IMR-90 (cell line): ENCODE measurements around the gene HOXA7. TPM values are rescaled to one million over a fixed set of nuclear protein-coding genes. Genes with fewer than 3 reads are reported as not detected.

Experiments
- ATAC-seq: fragments of 200-7000 bp; cut with Tn5 transposase; 2 replicates; pipeline ENCODE4 v1.9.1; 2020; ENCODE audit warnings: low read depth, mild to moderate bottlenecking, moderate library complexity
- BruUV-seq: library from RNA; stranded (reverse); fragments of 400-500 nt; replicated peaks from 2 replicates; lab custom pipeline; 2021; lab: Mats Ljungman, UMichigan
- CTCF ChIA-PET: fragments of 300-600 bp; formaldehyde crosslinking; extraction: SDS; loops from one replicate; lab custom pipeline; 2021; ENCODE audit warnings: antibody characterized with exemption; lab: Yijun Ruan, JAX
- POLR2A ChIA-PET: fragments of 300-600 bp; sonication (Branson Sonifier 250); formaldehyde crosslinking; loops from one replicate; lab custom pipeline; 2022; ENCODE audit warnings: antibody characterized with exemption; ENCODE audit not compliant: unreplicated experiment; lab: Charles Lee
- DNase-seq: peaks from one replicate; pipeline ENCODE4 v3.0.0; 2013
- H2AFZ ChIP-seq: replicated peaks from 2 replicates; pipeline ENCODE3; 2013; ENCODE audit warnings: low read length, mild to moderate bottlenecking; ENCODE audit not compliant: poor library complexity
- H2AK5ac ChIP-seq: 2 replicates; pipeline ENCODE4 v1.6.1; 2013; ENCODE audit warnings: low read depth, low read length, inconsistent platforms
- H2AK9ac ChIP-seq: replicated peaks from 2 replicates; pipeline ENCODE3; 2013; ENCODE audit warnings: mild to moderate bottlenecking, low read depth, low read length, moderate library complexity; ENCODE audit not compliant: poor library complexity
- H2BK120ac ChIP-seq: 2 replicates; pipeline ENCODE4 v1.6.1; 2013; ENCODE audit warnings: low read depth, low read length, inconsistent platforms
- H2BK15ac ChIP-seq: 3 replicates; pipeline ENCODE4 v1.6.1; 2013; ENCODE audit warnings: low read depth, low read length, inconsistent platforms
- H2BK20ac ChIP-seq: 2 replicates; pipeline ENCODE4 v1.6.1; 2013; ENCODE audit warnings: low read depth, mild to moderate bottlenecking, inconsistent platforms, low read length, moderate library complexity
- H2BK5ac ChIP-seq: 2 replicates; pipeline ENCODE4 v1.6.1; 2013; ENCODE audit warnings: mild to moderate bottlenecking, low read depth, low read length, inconsistent platforms; ENCODE audit not compliant: poor library complexity, severe bottlenecking
- H3K14ac ChIP-seq: replicated peaks from 2 replicates; pipeline ENCODE4 v1.6.1; 2013; ENCODE audit warnings: low read depth, low read length, inconsistent platforms
- H3K18ac ChIP-seq: 2 replicates; pipeline ENCODE4 v1.6.1; 2013; ENCODE audit warnings: low read depth, low read length, control low read depth
- H3K23ac ChIP-seq: 2 replicates; pipeline ENCODE4 v1.6.1; 2013; ENCODE audit warnings: low read depth, low read length, inconsistent platforms
- H3K27ac ChIP-seq: 2 replicates; pipeline ENCODE4 v1.5.1; 2013; ENCODE audit warnings: mild to moderate bottlenecking, control low read depth, low read length; ENCODE audit not compliant: insufficient read depth
- H3K27me3 ChIP-seq: 2 replicates; pipeline ENCODE4 v1.6.1; 2013; ENCODE audit warnings: low read length; ENCODE audit not compliant: control insufficient read depth, insufficient read depth
- H3K36me3 ChIP-seq: 2 replicates; pipeline ENCODE4 v1.6.1; 2013; ENCODE audit warnings: low read length, mixed read lengths; ENCODE audit not compliant: control insufficient read depth, insufficient read depth
- H3K4ac ChIP-seq: 2 replicates; pipeline ENCODE4 v1.6.1; 2013; ENCODE audit warnings: low read depth, low read length, inconsistent platforms
- H3K4me1 ChIP-seq: 2 replicates; pipeline ENCODE4 v1.6.1; 2013; ENCODE audit warnings: low read length, mixed read lengths; ENCODE audit not compliant: control insufficient read depth, insufficient read depth
- H3K4me2 ChIP-seq: 2 replicates; pipeline ENCODE4 v1.6.1; 2013; ENCODE audit warnings: low read depth, mild to moderate bottlenecking, control low read depth, low read length, moderate library complexity
- H3K4me3 ChIP-seq: 2 replicates; pipeline ENCODE4 v1.5.1; 2013; ENCODE audit warnings: low read depth, mild to moderate bottlenecking, control low read depth, low read length, moderate library complexity; ENCODE audit not compliant: insufficient read depth
- H3K56ac ChIP-seq: 2 replicates; pipeline ENCODE4 v1.6.1; 2013; ENCODE audit warnings: low read length, inconsistent platforms; ENCODE audit not compliant: insufficient read depth; ENCODE audit errors: extremely low read depth
- H3K79me1 ChIP-seq, 2 experiments: 2 replicates each; pipeline ENCODE4 v1.6.1; 2013; ENCODE audit warnings: low read length in 2 of 2, inconsistent platforms in 1 of 2, low read depth in 1 of 2
- H3K9ac ChIP-seq: 2 replicates; pipeline ENCODE4 v1.6.1; 2013; ENCODE audit warnings: low read depth, low read length, control low read depth
- H3K9me1 ChIP-seq: 2 replicates; pipeline ENCODE4 v1.6.1; 2013; ENCODE audit warnings: low read length, inconsistent platforms; ENCODE audit not compliant: insufficient read depth
- H3K9me3 ChIP-seq: 2 replicates; pipeline ENCODE4 v1.6.1; 2013; ENCODE audit warnings: low read length; ENCODE audit not compliant: control insufficient read depth, insufficient read depth
- H4K20me1 ChIP-seq: 2 replicates; pipeline ENCODE4 v1.6.1; 2013; ENCODE audit warnings: low read length, inconsistent platforms; ENCODE audit not compliant: insufficient read depth
- H4K5ac ChIP-seq: 2 replicates; pipeline ENCODE4 v1.6.1; 2013; ENCODE audit warnings: mild to moderate bottlenecking, low read depth, low read length, control low read depth
- H4K8ac ChIP-seq, 2 experiments: 2 replicates each; pipeline ENCODE4 v1.6.1; 2013; ENCODE audit warnings: low read depth in 2 of 2, low read length in 2 of 2, control low read depth in 1 of 2, inconsistent platforms in 1 of 2
- H4K91ac ChIP-seq: 2 replicates; pipeline ENCODE4 v1.6.1; 2013; ENCODE audit warnings: low read depth, low read length, inconsistent platforms; ENCODE audit not compliant: insufficient read depth
- CHD1 ChIP-seq: IDR thresholded peaks from 2 replicates; pipeline ENCODE4 v1.6.1; 2012; ENCODE audit warnings: low read depth, low read length, improper control_type of control experiment
- SMC3 ChIP-seq: fragments of 150-350 bp; IDR thresholded peaks from 2 replicates; pipeline ENCODE4 v1.6.1; 2016; ENCODE audit warnings: low read depth, mild to moderate bottlenecking, antibody characterized with exemption, low read length, moderate library complexity
- WGBS, 2 experiments: methylation state at CpG; one replicate each; pipeline versions ENCODE4 v1.1.5 to v1.1.7; 2013; ENCODE audit warnings: missing lambda C conversion rate in 2 of 2; ENCODE audit not compliant: insufficient read length in 1 of 2; ENCODE audit errors: extremely low coverage in 2 of 2; 5-methylcytosine and 5-hydroxymethylcytosine counted together
- dilution Hi-C: fragments of 300-500 bp; cut with HindIII; formaldehyde crosslinking; loops from one replicate; pipeline ENCODE4 v1.14.3; 2018; ENCODE audit warnings: low sequenced_read_pairs; ENCODE audit not compliant: unreplicated experiment
- in situ Hi-C: fragments of 300-500 bp; cut with MboI; formaldehyde crosslinking; loops from 3 replicates; pipeline ENCODE4 v1.14.3; 2019; ENCODE audit warnings: low sequenced_read_pairs, inconsistent platforms, mixed read lengths
- intact Hi-C: fragments of 100-400 bp; cut with micrococcal nuclease; formaldehyde crosslinking; loops from 2 replicates; pipeline ENCODE4 v1.10.0; 2022
- polyA plus RNA-seq, 3 experiments: library from polyadenylated mRNA; depleted of rRNA; stranded (reverse); fragments of >200 nt; gene quantifications; 2 replicates each; pipeline ENCODE4 v1.2.3, GENCODE V29; 2012; ENCODE audit warnings: low replicate concordance in 1 of 3
- total RNA-seq: library from RNA; depleted of rRNA; stranded (reverse); fragments of >200 nt; gene quantifications from 2 replicates; pipeline ENCODE4 v1.2.3, GENCODE V29; 2012

The HOXA7 gene
- total and polyA plus RNA-seq, 2 of the 4 experiments (the other 2 are of a cell fraction) = 0.18 to 1.7 TPM

- peak overlapping the region; percentile 44; the same call in 1 of the 2 replicates for H3K4me3 ChIP-seq
- H3K23ac ChIP-seq = no peak overlapping the region
- no peak overlapping the region for H2BK120ac ChIP-seq
- no peak overlapping the region for H3K18ac ChIP-seq
- in situ Hi-C loops = no loop called here
- H2BK5ac ChIP-seq = no peak overlapping the region
- no peak overlapping the region for H3K4ac ChIP-seq
- H2AK9ac ChIP-seq = no peak overlapping the region
- no peak overlapping the region for H2BK15ac ChIP-seq
- H3K79me1 ChIP-seq = no peaks in the 10 kb centered on the region
- H3K4me1 ChIP-seq = no peaks in the 10 kb centered on the region; the same call in 1 of the 2 replicates
- H3K56ac ChIP-seq = no peak overlapping the region
- H4K8ac ChIP-seq = no peak overlapping the region
- BruUV-seq = no TSS peak
- dilution Hi-C loops = no loop called here
- TF ChIP-seq SMC3 = no peak
- TF ChIP-seq CHD1 = no peak
- H3K14ac ChIP-seq = no peak overlapping the region
- peaks cover 66% of the 10 kb centered on the region for H3K27me3 ChIP-seq
- ATAC-seq = no peak
- no peak overlapping the region for H3K27ac ChIP-seq
- H4K5ac ChIP-seq = no peak overlapping the region
- no peak overlapping the region for H4K91ac ChIP-seq
- ChIA-PET CTCF (no interaction called here), POLR2A (interaction anchor here (0.6 kb wide), 1 partner anchor 694 kb away, joined by 3 read pairs; no protein-coding TSS in a partner anchor)
- H3K9ac ChIP-seq = no peak overlapping the region
- H4K20me1 ChIP-seq = no peaks in the 10 kb centered on the region
- no peaks in the 10 kb centered on the region for H3K36me3 ChIP-seq
- no peak overlapping the region for H2BK20ac ChIP-seq
- no peak overlapping the region for H2AK5ac ChIP-seq
- intact Hi-C loops = loop anchor here (5.0 to 10.0 kb wide), 2 partner anchors 962 to 1910 kb away; partner anchors contain the start of genes CBX3 and HNRNPA2B1
- H3K4me2 ChIP-seq = no peak overlapping the region
- peaks cover 21% of the 10 kb centered on the region for H3K9me3 ChIP-seq
- H2AFZ ChIP-seq = peak overlapping the region; percentile 88
- H3K9me1 ChIP-seq = no peaks in the 10 kb centered on the region
- no peak for DNase-seq
- 23% methylated on average over 32 of the region's 47 CpGs; no CpG with 5 or more reads in 1 of the 2 experiments for WGBS, 2 experiments
Observed at GRCh38 chr7:27164367-27165088, 8.1 kb upstream of the HOXA7 start.
